ENCODE data around the gene CPM. TPM values are rescaled to one million over a fixed set of nuclear protein-coding genes. Genes with fewer than 3 reads are reported as not detected.

Gene CPM
- total RNA-seq, 2 experiments from 2014 or later: 3.8 to 13.0 TPM

GRCh38 chr12:68901145-68901544 is 31.8 kb downstream of the CPM start:
- TF ChIP-seq CTCF (conservative IDR thresholded peaks at IDR 0.05; ENCODE audit: low read length) (no peak), EZH2phosphoT487 (IDR thresholded peaks at IDR 0.05; ENCODE audit: borderline replicate concordance, low read depth, low read length) (no peak)
- POLR2A ChIA-PET: interaction anchor here (0.6 to 7.0 kb wide), 4 partner anchors 9 to 307 kb away, joined by 3 to 81 read pairs (median 7); no protein-coding TSS in a partner anchor

GRCh38 chr12:68900241-68900640 is 32.7 kb downstream of the CPM start:
- BruUV-seq (replicated peaks): no TSS peak
- TF ChIP-seq CTCF (conservative IDR thresholded peaks at IDR 0.05; ENCODE audit: low read length) (no peak), EZH2phosphoT487 (IDR thresholded peaks at IDR 0.05; ENCODE audit: borderline replicate concordance, low read depth, low read length) (no peak)
- POLR2A ChIA-PET: interaction anchor here (0.6 to 7.0 kb wide), 2 partner anchors 11 to 64 kb away, joined by 4 to 81 read pairs; no protein-coding TSS in a partner anchor

More at GRCh38 chr12:68901145-68901544, 31.8 kb downstream of the CPM start:
- H3K9me2 ChIP-seq (ENCODE audit: insufficient read depth, low read length): no peaks in the 10 kb centered on the region; the same call in 1 of the 2 replicates
- H4K20me1 ChIP-seq (ENCODE audit: insufficient read depth, low read length): no peaks in the 10 kb centered on the region
- H3K27ac ChIP-seq (ENCODE audit: low read depth, low read length, poor library complexity, severe bottlenecking): no peak overlapping the region
- H3K4me3 ChIP-seq (ENCODE audit: low read depth, low read length, poor library complexity, severe bottlenecking): no peak overlapping the region
- no peaks in the 10 kb centered on the region for H3K36me3 ChIP-seq (ENCODE audit: insufficient read depth, low read length)
- intact Hi-C loops (cut with micrococcal nuclease; ENCODE audit: unreplicated experiment): no loop called here
- H3K4me1 ChIP-seq (ENCODE audit: insufficient read depth, low read length, poor library complexity, severe bottlenecking): peaks cover 56% of the 10 kb centered on the region
- no peak for DNase-seq (ENCODE audit: low spot score)
- CTCF ChIA-PET (ENCODE audit: unreplicated experiment): interaction anchor here (1.0 to 1.4 kb wide), 2 partner anchors 9 to 16 kb away, joined by 3 to 4 read pairs; no protein-coding TSS in a partner anchor
- no peaks in the 10 kb centered on the region for H3K79me2 ChIP-seq (ENCODE audit: insufficient read depth, low read depth, low read length)
- H3K9me3 ChIP-seq (ENCODE audit: low read length): no peaks in the 10 kb centered on the region
- no TSS peak for BruUV-seq (replicated peaks)
- H2AFZ ChIP-seq (ENCODE audit: low read length): no peak overlapping the region
- H3K4me2 ChIP-seq (ENCODE audit: low read length): no peak overlapping the region

GRCh38 chr12:68899251-68899771 is 33.7 kb downstream of the CPM start:
- CTCF ChIA-PET (ENCODE audit: unreplicated experiment): no interaction called here
- H3K79me2 ChIP-seq (ENCODE audit: insufficient read depth, low read depth, low read length): no peaks in the 10 kb centered on the region
- no peaks in the 10 kb centered on the region for H4K20me1 ChIP-seq (ENCODE audit: insufficient read depth, low read length)
- no peaks in the 10 kb centered on the region; the same call in 1 of the 2 replicates for H3K9me2 ChIP-seq (ENCODE audit: insufficient read depth, low read length)
- H3K4me3 ChIP-seq (ENCODE audit: low read depth, low read length, poor library complexity, severe bottlenecking): no peak overlapping the region
- intact Hi-C loops (cut with micrococcal nuclease; ENCODE audit: unreplicated experiment): no loop called here
- H3K4me2 ChIP-seq (ENCODE audit: low read length): no peak overlapping the region
- H3K27ac ChIP-seq (ENCODE audit: low read depth, low read length, poor library complexity, severe bottlenecking): no peak overlapping the region
- H3K36me3 ChIP-seq (ENCODE audit: insufficient read depth, low read length): no peaks in the 10 kb centered on the region; the same call in 1 of the 2 replicates
- TF ChIP-seq CTCF (conservative IDR thresholded peaks at IDR 0.05; ENCODE audit: low read length) (no peak), EZH2phosphoT487 (IDR thresholded peaks at IDR 0.05; ENCODE audit: borderline replicate concordance, low read depth, low read length) (no peak)
- POLR2A ChIA-PET: interaction anchor here (0.7 to 7.0 kb wide), 4 partner anchors 10 to 87 kb away, joined by 3 to 81 read pairs (median 12); no protein-coding TSS in a partner anchor
- no TSS peak for BruUV-seq (replicated peaks)
- no peak overlapping the region for H2AFZ ChIP-seq (ENCODE audit: low read length)
- no peaks in the 10 kb centered on the region; the same call in 1 of the 2 replicates for H3K9me3 ChIP-seq (ENCODE audit: low read length)
- H3K4me1 ChIP-seq (ENCODE audit: insufficient read depth, low read length, poor library complexity, severe bottlenecking): peaks cover 55% of the 10 kb centered on the region
- no peak for DNase-seq (ENCODE audit: low spot score)

More at GRCh38 chr12:68900241-68900640, 32.7 kb downstream of the CPM start:
- DNase-seq (ENCODE audit: low spot score): no peak
- H3K4me1 ChIP-seq (ENCODE audit: insufficient read depth, low read length, poor library complexity, severe bottlenecking): peaks cover 61% of the 10 kb centered on the region
- no peak overlapping the region for H2AFZ ChIP-seq (ENCODE audit: low read length)
- no peaks in the 10 kb centered on the region; the same call in 1 of the 2 replicates for H3K9me2 ChIP-seq (ENCODE audit: insufficient read depth, low read length)
- H3K4me2 ChIP-seq (ENCODE audit: low read length): no peak overlapping the region
- H3K27ac ChIP-seq (ENCODE audit: low read depth, low read length, poor library complexity, severe bottlenecking): no peak overlapping the region
- no peaks in the 10 kb centered on the region; the same call in 1 of the 2 replicates for H3K9me3 ChIP-seq (ENCODE audit: low read length)
- CTCF ChIA-PET (ENCODE audit: unreplicated experiment): no interaction called here
- H3K36me3 ChIP-seq (ENCODE audit: insufficient read depth, low read length): no peaks in the 10 kb centered on the region; the same call in 1 of the 2 replicates
- intact Hi-C loops (cut with micrococcal nuclease; ENCODE audit: unreplicated experiment): no loop called here
- H3K4me3 ChIP-seq (ENCODE audit: low read depth, low read length, poor library complexity, severe bottlenecking): no peak overlapping the region
- H4K20me1 ChIP-seq (ENCODE audit: insufficient read depth, low read length): no peaks in the 10 kb centered on the region
- no peaks in the 10 kb centered on the region for H3K79me2 ChIP-seq (ENCODE audit: insufficient read depth, low read depth, low read length)
